Neural progenitor cell (in vitro differentiated cells): Measurements from ENCODE around the gene NSFL1C.

Source experiments
- EZH2 ChIP-seq: fragments of 200-600 bp; sonication (generic); IDR thresholded peaks from 2 replicates; pipeline ENCODE4 v1.6.1; 2017; ENCODE audit warnings: antibody characterized with exemption, mild to moderate bottlenecking, moderate library complexity
- EZH2phosphoT487 ChIP-seq: fragments of 200-600 bp; sonication (generic); IDR thresholded peaks from 2 replicates; pipeline ENCODE4 v1.6.1; 2017; ENCODE audit warnings: antibody characterized with exemption
- TF ChIP-seq, protein P1 (sequence below): fragments of 200-600 bp; sonication (generic); IDR thresholded peaks from 2 replicates; pipeline ENCODE4 v1.5.1; 2017; ENCODE audit warnings: antibody characterized with exemption, mild to moderate bottlenecking

DNA sequence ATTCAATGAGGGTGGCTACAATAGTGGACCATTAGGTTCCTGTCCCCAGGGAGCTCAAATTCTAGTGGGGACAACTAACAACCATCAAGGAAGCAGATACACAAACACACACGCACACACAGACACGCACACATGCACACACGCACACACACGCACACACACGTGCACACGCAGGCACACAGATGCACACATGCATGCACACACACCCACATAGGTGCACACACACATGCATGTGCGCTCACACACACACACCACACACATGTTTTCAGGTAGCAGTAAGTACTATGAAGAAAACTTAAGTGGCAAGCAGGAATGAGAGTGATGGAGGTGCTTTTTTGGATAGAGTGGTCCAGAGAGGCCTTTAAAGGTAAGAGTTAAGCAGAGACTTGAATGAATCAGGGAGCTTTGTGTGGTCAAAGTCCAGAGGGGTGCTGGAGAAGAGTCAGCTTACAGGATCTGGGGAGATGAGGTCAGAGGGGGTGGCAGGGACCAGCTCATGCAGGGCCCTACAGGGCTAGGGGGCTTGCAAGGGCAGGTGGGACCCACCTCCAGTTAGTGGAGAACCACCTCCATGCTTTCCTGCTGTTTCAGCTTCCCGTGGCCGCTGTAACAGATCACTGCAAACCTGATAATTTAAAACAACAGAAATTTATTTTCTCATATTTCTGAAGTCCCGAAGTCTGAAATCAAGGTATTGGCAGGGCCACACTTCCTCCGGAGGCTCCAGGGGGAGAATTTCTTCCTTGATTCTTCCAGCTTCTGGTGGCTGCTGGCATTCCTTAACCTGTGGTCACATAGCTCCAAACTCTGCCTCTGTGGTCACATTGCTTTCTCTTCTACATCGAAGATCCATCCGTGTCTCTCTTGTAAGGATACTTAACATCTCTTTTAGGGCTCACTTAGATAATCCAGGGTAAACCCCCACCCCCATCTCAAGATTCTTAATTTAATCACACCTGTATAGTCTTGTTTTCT is 6.9 kb upstream of the NSFL1C start:
- TF ChIP-seq, protein P1, sequence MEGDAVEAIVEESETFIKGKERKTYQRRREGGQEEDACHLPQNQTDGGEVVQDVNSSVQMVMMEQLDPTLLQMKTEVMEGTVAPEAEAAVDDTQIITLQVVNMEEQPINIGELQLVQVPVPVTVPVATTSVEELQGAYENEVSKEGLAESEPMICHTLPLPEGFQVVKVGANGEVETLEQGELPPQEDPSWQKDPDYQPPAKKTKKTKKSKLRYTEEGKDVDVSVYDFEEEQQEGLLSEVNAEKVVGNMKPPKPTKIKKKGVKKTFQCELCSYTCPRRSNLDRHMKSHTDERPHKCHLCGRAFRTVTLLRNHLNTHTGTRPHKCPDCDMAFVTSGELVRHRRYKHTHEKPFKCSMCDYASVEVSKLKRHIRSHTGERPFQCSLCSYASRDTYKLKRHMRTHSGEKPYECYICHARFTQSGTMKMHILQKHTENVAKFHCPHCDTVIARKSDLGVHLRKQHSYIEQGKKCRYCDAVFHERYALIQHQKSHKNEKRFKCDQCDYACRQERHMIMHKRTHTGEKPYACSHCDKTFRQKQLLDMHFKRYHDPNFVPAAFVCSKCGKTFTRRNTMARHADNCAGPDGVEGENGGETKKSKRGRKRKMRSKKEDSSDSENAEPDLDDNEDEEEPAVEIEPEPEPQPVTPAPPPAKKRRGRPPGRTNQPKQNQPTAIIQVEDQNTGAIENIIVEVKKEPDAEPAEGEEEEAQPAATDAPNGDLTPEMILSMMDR: no peak
- TF ChIP-seq EZH2phosphoT487 (no peak), EZH2 (no peak)
